ENCODE measurements around the gene ADPRH. TPM values are rescaled to one million over a fixed set of nuclear protein-coding genes. Genes with fewer than 3 reads are reported as not detected.
A peak's percentile ranks its signal among the peaks of the same experiment; 100 is the strongest.

The ADPRH gene
- total and polyA plus RNA-seq, 10 of the 15 experiments (the other 5 are each of a cell fraction or from before 2014, with no cell fraction given) = 2.3 to 32.6 (median 19.0) TPM

GRCh38 chr3:119597548-119598288 is 18.4 kb downstream of the ADPRH start, which contains the start of gene PLA1A (continued):
- TF ChIP-seq DPF2 (IDR thresholded peaks at IDR 0.05) = peak; percentile 64
- no peak for TF ChIP-seq TAF1 (IDR thresholded peaks at IDR 0.05; ENCODE audit: borderline replicate concordance, low read depth, low read length)
- TF ChIP-seq CREB1 (IDR thresholded peaks at IDR 0.05; ENCODE audit: low read depth) = no peak
- peak; percentile 65; the same call in 1 of the 2 replicates for TF ChIP-seq MTA3 (IDR thresholded peaks at IDR 0.05; ENCODE audit: borderline replicate concordance, low read length)
- TF ChIP-seq SP1 (IDR thresholded peaks at IDR 0.05; ENCODE audit: low read depth, low read length) = no peak
- 0 out of 2 replicates have a peak, but pooled peaks have one; percentile 27 for TF ChIP-seq CBX5 (IDR thresholded peaks at IDR 0.05; ENCODE audit: low read depth)
- no peak for TF ChIP-seq FOS (IDR thresholded peaks at IDR 0.05; ENCODE audit: borderline replicate concordance, extremely low read depth, insufficient read length)
- TF ChIP-seq NRF1 (conservative IDR thresholded peaks at IDR 0.05; ENCODE audit: low read depth, low read length) = no peak
- no peak for TF ChIP-seq YBX1 (IDR thresholded peaks at IDR 0.05)
- peak; percentile 83 for TF ChIP-seq POLR2AphosphoS5 (IDR thresholded peaks at IDR 0.05; ENCODE audit: low read length)
- TF ChIP-seq MAX (IDR thresholded peaks at IDR 0.05; ENCODE audit: low read depth, low read length) = no peak
- peak; percentile 78 for TF ChIP-seq RELB (IDR thresholded peaks at IDR 0.05; ENCODE audit: low read depth)
- TF ChIP-seq KAT2A (conservative IDR thresholded peaks at IDR 0.05; ENCODE audit: control insufficient read depth, low read depth, low read length) = no peak
- TF ChIP-seq ZNF24 (IDR thresholded peaks at IDR 0.05) = no peak
- TF ChIP-seq MTA2 (IDR thresholded peaks at IDR 0.05; ENCODE audit: low read depth) = 0 out of 2 replicates have a peak, but pooled peaks have one; percentile 16
- TF ChIP-seq, protein P1, sequence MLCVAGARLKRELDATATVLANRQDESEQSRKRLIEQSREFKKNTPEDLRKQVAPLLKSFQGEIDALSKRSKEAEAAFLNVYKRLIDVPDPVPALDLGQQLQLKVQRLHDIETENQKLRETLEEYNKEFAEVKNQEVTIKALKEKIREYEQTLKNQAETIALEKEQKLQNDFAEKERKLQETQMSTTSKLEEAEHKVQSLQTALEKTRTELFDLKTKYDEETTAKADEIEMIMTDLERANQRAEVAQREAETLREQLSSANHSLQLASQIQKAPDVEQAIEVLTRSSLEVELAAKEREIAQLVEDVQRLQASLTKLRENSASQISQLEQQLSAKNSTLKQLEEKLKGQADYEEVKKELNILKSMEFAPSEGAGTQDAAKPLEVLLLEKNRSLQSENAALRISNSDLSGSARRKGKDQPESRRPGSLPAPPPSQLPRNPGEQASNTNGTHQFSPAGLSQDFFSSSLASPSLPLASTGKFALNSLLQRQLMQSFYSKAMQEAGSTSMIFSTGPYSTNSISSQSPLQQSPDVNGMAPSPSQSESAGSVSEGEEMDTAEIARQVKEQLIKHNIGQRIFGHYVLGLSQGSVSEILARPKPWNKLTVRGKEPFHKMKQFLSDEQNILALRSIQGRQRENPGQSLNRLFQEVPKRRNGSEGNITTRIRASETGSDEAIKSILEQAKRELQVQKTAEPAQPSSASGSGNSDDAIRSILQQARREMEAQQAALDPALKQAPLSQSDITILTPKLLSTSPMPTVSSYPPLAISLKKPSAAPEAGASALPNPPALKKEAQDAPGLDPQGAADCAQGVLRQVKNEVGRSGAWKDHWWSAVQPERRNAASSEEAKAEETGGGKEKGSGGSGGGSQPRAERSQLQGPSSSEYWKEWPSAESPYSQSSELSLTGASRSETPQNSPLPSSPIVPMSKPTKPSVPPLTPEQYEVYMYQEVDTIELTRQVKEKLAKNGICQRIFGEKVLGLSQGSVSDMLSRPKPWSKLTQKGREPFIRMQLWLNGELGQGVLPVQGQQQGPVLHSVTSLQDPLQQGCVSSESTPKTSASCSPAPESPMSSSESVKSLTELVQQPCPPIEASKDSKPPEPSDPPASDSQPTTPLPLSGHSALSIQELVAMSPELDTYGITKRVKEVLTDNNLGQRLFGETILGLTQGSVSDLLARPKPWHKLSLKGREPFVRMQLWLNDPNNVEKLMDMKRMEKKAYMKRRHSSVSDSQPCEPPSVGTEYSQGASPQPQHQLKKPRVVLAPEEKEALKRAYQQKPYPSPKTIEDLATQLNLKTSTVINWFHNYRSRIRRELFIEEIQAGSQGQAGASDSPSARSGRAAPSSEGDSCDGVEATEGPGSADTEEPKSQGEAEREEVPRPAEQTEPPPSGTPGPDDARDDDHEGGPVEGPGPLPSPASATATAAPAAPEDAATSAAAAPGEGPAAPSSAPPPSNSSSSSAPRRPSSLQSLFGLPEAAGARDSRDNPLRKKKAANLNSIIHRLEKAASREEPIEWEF (IDR thresholded peaks at IDR 0.05; ENCODE audit: insufficient replicate concordance, low read depth, low read length) = no peak
- no peak for TF ChIP-seq CEBPZ (IDR thresholded peaks at IDR 0.05; ENCODE audit: low read depth, low read length)
- TF ChIP-seq NFXL1 (IDR thresholded peaks at IDR 0.05; ENCODE audit: borderline replicate concordance) = no peak
- no peak for TF ChIP-seq JUND (IDR thresholded peaks at IDR 0.05; ENCODE audit: low read depth, low read length)
- TF ChIP-seq SMC3 (IDR thresholded peaks at IDR 0.05; ENCODE audit: borderline replicate concordance, low read length) = no peak
- no peak for TF ChIP-seq RUNX3 (IDR thresholded peaks at IDR 0.05; ENCODE audit: low read length)
